ENCODE data around the gene DECR2.

- TF ChIP-seq, protein P1, sequence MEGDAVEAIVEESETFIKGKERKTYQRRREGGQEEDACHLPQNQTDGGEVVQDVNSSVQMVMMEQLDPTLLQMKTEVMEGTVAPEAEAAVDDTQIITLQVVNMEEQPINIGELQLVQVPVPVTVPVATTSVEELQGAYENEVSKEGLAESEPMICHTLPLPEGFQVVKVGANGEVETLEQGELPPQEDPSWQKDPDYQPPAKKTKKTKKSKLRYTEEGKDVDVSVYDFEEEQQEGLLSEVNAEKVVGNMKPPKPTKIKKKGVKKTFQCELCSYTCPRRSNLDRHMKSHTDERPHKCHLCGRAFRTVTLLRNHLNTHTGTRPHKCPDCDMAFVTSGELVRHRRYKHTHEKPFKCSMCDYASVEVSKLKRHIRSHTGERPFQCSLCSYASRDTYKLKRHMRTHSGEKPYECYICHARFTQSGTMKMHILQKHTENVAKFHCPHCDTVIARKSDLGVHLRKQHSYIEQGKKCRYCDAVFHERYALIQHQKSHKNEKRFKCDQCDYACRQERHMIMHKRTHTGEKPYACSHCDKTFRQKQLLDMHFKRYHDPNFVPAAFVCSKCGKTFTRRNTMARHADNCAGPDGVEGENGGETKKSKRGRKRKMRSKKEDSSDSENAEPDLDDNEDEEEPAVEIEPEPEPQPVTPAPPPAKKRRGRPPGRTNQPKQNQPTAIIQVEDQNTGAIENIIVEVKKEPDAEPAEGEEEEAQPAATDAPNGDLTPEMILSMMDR (IDR thresholded peaks at IDR 0.05 in 4 of 5, conservative IDR thresholded peaks at IDR 0.05 in 1 of 5) = no peak
- no peak for TF ChIP-seq POLR2A (IDR thresholded peaks at IDR 0.05)
Measured at GRCh38 chr16:379183-379960, 22.3 kb upstream of the DECR2 start.

All from gastrocnemius medialis (tissue), 4 donors.